Measurements from ENCODE around the gene TMEM40.

DNA sequence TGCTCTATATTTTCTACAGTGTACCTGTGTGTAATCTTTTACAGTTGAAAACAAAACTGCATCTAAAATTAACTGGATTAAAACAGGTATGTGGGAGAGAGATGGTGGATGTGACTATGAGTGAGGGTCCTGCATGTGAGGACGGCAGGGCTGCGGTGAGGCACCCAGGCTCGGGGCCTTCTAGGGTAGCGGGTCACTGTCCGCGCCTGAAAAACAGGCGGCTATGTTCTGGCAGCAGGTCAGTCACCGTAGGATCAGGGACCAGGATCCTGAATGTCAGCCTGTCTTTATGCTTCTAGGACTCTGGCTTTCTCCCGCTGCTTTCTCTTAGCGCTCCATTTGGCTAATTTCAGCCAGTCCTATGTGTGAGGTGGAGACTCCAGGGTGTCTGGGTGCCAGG lies 12.6 kb downstream of the TMEM40 start:
- TF ChIP-seq, protein P1, sequence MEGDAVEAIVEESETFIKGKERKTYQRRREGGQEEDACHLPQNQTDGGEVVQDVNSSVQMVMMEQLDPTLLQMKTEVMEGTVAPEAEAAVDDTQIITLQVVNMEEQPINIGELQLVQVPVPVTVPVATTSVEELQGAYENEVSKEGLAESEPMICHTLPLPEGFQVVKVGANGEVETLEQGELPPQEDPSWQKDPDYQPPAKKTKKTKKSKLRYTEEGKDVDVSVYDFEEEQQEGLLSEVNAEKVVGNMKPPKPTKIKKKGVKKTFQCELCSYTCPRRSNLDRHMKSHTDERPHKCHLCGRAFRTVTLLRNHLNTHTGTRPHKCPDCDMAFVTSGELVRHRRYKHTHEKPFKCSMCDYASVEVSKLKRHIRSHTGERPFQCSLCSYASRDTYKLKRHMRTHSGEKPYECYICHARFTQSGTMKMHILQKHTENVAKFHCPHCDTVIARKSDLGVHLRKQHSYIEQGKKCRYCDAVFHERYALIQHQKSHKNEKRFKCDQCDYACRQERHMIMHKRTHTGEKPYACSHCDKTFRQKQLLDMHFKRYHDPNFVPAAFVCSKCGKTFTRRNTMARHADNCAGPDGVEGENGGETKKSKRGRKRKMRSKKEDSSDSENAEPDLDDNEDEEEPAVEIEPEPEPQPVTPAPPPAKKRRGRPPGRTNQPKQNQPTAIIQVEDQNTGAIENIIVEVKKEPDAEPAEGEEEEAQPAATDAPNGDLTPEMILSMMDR (conservative IDR thresholded peaks at IDR 0.05; ENCODE audit: low read length): no peak
- no peak for TF ChIP-seq EZH2phosphoT487 (IDR thresholded peaks at IDR 0.05; ENCODE audit: borderline replicate concordance)
